ENCODE results near the gene DMD.

DNA sequence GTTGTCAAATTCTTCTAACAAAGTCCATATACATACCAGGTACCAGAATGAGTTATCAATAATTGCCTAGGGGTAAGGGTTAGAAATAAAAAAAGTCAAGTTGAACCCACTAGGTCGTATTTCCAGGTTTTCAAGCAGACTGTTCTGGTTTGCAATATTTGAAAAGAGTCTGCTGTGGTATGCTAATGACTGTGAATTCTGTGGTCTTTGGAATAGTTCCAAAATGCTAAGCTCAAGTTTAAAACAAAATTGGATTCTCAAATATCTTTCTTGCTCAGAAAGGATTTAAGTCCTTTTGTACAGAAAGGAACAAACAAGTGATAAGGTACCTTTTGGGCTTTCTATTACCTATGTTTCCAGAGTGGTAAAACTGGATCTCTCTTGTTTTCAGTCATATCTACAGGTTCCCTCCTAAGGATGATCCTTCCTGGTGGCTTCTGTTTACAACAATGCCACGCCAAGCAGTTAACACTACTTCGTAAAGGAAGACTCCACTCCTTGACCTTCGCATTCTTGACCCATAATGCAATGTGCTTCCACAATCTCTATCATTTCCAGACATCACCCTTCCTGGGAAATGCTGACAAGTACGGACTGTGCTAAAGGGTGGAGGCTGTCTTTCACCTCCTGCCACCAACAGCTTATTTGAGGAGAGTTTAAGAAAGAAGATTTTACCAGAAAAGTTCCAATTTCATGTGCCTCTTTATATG, 1607.8 kb downstream of the DMD start:
- TF ChIP-seq EZH2 (IDR thresholded peaks at IDR 0.05) (no peak), EZH2phosphoT487 (IDR thresholded peaks at IDR 0.05) (no peak)
- TF ChIP-seq, protein P1, sequence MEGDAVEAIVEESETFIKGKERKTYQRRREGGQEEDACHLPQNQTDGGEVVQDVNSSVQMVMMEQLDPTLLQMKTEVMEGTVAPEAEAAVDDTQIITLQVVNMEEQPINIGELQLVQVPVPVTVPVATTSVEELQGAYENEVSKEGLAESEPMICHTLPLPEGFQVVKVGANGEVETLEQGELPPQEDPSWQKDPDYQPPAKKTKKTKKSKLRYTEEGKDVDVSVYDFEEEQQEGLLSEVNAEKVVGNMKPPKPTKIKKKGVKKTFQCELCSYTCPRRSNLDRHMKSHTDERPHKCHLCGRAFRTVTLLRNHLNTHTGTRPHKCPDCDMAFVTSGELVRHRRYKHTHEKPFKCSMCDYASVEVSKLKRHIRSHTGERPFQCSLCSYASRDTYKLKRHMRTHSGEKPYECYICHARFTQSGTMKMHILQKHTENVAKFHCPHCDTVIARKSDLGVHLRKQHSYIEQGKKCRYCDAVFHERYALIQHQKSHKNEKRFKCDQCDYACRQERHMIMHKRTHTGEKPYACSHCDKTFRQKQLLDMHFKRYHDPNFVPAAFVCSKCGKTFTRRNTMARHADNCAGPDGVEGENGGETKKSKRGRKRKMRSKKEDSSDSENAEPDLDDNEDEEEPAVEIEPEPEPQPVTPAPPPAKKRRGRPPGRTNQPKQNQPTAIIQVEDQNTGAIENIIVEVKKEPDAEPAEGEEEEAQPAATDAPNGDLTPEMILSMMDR (IDR thresholded peaks at IDR 0.05), result no peak

All from neural progenitor cell (in vitro differentiated cells).